ENCODE results near the gene SMYD3. TPM values are rescaled to one million over a fixed set of nuclear protein-coding genes. Genes with fewer than 3 reads are reported as not detected.

SMYD3 gene
- total RNA-seq, 1 donor = 45.5 TPM

DNA sequence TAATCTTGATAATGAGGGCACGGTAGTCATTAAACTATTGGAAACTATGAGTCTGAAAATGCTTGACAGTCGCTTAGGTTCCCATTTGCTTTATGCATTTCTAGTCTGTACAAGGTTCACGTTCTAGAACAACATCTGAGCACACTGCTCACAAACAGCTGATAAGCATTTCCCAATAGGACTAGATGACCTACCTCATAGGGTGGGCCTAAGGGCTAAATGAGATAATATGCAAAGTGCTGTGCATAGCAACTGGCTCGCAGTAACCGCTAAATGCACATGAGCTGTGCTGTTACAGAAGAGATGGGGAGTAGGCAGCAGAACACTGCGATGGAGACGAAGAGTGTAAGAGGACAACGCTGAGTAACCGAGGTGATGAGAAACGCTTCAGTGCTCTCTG is 628.0 kb downstream of the SMYD3 start:
- DNase-seq (ENCODE audit: low read depth) = no peak
- TF ChIP-seq, protein P1, sequence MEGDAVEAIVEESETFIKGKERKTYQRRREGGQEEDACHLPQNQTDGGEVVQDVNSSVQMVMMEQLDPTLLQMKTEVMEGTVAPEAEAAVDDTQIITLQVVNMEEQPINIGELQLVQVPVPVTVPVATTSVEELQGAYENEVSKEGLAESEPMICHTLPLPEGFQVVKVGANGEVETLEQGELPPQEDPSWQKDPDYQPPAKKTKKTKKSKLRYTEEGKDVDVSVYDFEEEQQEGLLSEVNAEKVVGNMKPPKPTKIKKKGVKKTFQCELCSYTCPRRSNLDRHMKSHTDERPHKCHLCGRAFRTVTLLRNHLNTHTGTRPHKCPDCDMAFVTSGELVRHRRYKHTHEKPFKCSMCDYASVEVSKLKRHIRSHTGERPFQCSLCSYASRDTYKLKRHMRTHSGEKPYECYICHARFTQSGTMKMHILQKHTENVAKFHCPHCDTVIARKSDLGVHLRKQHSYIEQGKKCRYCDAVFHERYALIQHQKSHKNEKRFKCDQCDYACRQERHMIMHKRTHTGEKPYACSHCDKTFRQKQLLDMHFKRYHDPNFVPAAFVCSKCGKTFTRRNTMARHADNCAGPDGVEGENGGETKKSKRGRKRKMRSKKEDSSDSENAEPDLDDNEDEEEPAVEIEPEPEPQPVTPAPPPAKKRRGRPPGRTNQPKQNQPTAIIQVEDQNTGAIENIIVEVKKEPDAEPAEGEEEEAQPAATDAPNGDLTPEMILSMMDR (IDR thresholded peaks at IDR 0.05; ENCODE audit: insufficient read depth, low read length) = no peak
- no peak overlapping the region for H3K4me3 ChIP-seq (ENCODE audit: low read depth, low read length)

DNA sequence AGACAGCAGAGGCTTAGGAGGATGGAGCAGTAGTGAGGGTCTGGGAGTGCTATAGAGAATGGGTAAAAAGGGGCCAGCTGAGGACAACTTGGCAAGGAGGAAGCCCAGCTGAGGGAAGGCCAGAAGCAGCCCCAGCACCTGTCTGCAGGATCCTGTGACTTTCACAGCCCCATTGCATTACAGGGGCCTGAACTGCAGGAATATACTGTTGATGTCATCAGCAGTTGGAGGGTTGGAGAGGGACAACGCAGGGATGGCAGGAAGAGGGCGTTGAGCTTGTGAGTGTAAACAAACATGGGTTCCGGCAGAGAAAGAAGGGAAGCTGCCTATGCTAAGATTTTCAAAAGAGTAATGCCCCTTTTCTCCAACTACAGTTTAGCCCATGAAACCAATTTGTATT is 628.5 kb downstream of the SMYD3 start:
- TF ChIP-seq, protein P1 (IDR thresholded peaks at IDR 0.05; ENCODE audit: insufficient read depth, low read length) = no peak
- no peak for DNase-seq (ENCODE audit: low read depth)
- H3K4me3 ChIP-seq (ENCODE audit: low read depth, low read length) = no peak overlapping the region

DNA sequence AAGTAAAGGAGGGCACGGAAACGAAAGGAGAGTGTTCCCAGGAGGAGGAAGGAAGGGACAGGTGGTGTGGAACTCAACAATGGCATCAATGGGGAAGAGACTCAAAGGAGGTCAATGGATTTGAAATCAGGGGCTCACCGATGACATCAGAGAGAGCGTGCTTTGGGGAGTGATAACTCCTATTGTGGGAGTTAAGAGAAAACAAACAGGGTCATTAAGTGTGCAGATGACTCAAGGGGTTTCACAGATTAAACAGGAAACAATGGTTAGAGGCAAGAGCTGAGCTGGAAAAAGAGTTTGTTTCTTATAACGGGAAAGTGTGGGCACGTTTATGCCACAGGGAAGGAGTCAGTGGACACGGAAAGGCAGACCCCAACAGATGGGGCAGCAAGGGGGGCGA is 629.1 kb downstream of the SMYD3 start:
- TF ChIP-seq, protein P1 (IDR thresholded peaks at IDR 0.05; ENCODE audit: insufficient read depth, low read length) = no peak
- H3K4me3 ChIP-seq (ENCODE audit: low read depth, low read length) = no peak overlapping the region
- DNase-seq (ENCODE audit: low read depth) = peak; percentile 73

DNA sequence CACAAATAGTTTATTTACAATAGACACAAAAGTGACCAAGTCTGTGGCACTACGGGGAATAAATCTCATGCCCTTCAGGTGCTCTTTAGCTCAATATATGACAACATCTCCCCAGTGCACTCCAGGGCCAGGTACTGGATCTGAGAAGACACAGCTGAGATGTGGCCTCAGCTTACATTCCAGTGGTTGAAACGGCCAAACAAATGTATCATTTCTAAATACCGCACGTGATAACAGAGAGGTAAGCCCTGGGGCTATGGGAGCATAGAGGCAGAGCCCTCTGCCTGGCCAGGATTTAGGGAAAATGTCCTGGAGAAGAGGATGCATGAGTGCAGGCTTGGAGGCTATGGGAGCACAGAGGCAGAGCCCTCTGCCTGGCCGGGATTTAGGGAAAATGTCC is 630.5 kb downstream of the SMYD3 start:
- TF ChIP-seq, protein P1 (IDR thresholded peaks at IDR 0.05; ENCODE audit: insufficient read depth, low read length) = no peak
- no peak for DNase-seq (ENCODE audit: low read depth)

DNA sequence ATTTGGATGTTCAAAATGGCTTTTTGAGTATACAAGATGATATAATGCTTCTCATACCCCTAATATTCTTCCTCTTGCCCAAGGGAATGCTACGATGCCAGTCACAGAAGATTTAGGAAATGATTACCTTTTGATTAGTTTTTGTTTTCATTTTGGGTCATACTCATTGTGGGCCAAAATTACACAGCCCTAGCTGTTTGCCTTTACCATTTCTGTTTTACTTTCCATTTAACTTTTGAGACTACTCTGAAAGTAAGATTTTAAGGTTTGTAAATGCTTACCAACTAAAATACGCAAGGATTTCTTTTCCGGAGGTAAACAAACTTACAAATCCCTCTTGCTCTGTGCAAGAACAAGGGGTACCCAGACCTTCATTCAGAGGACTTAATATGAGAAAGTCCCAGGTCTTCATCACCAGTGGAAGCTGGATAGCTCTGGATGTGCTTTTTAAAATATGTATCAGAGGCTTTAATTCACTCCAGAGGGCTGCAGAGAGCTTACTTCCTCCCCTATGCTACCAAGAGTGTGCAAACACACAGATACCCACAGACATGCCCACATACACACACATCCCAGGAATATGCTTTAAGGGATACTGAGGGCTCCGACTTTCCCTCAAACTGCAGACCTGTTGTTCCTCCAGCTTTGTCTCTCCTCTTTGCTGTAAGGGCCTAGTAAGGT is 631.4 kb downstream of the SMYD3 start:
- TF ChIP-seq, protein P1 (IDR thresholded peaks at IDR 0.05; ENCODE audit: insufficient read depth, low read length) = no peak
- H3K4me3 ChIP-seq (ENCODE audit: low read depth, low read length) = no peak overlapping the region
- peak; percentile 44 for DNase-seq (ENCODE audit: low read depth)

More for the DNA sequence above, 630.5 kb downstream of the SMYD3 start:
- H3K4me3 ChIP-seq (ENCODE audit: low read depth, low read length) = no peak overlapping the region

DNA sequence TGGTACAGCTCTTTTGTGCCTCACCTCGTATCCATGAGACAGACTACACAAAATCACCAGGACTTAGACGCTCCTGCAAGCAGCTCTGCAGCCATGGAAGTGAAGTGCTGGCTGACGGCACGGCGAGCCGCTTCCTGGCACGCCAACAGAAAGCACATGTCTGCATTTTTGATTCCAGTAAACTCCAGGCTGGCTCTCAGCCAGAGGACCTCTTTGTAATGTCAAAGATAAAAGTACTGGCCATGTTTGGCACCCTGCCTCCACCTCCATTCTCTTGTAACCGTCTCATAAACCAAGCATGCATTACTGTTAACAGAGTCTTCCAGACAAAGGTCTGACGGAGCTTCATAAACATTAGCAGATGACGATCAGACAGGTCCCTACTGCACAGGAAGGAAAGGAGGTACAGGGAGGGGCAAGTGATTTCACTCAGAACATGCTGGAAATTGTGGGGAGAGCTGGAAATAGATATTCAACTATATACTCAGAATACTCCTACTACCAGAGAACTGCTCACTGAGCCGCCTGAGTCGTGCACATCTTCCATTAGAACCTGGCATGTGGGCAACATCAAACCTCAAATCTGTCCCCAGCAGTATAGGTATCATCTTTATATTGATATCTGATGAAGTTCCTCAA is 632.0 kb downstream of the SMYD3 start:
- DNase-seq (ENCODE audit: low read depth) = peak; percentile 100
- peak overlapping the region; percentile 9 for H3K4me3 ChIP-seq (ENCODE audit: low read depth, low read length)
- TF ChIP-seq, protein P1 (IDR thresholded peaks at IDR 0.05; ENCODE audit: insufficient read depth, low read length) = no peak

All from fibroblast of the aortic adventitia (primary cell).